Fibroblast of lung (primary cell): ENCODE data around the gene ZNF79. TPM values are rescaled to one million over a fixed set of nuclear protein-coding genes. Genes with fewer than 3 reads are reported as not detected.

Source experiments
- DNase-seq, 2 donors: peaks; one replicate each; pipeline versions ENCODE4 v3.0.0 to v3.0.0-alpha.2; 2010; ENCODE audit warnings: low read depth in 2 of 2
- H2AFZ ChIP-seq: 2 replicates; pipeline ENCODE4 v1.5.1; 2012; ENCODE audit warnings: low read length, control low read depth, inconsistent platforms
- H3K27ac ChIP-seq: 2 replicates; pipeline ENCODE4 v1.5.1; 2011; ENCODE audit warnings: low read length, control low read depth; ENCODE audit not compliant: insufficient read depth
- H3K27me3 ChIP-seq: 2 replicates; pipeline ENCODE4 v1.5.1; 2011; ENCODE audit warnings: mild to moderate bottlenecking, low read length; ENCODE audit not compliant: control insufficient read depth, insufficient read depth
- H3K36me3 ChIP-seq: 2 replicates; pipeline ENCODE4 v1.5.1; 2011; ENCODE audit warnings: low read length; ENCODE audit not compliant: control insufficient read depth, insufficient read depth
- H3K4me1 ChIP-seq: 2 replicates; pipeline ENCODE4 v1.5.1; 2011; ENCODE audit warnings: low read length; ENCODE audit not compliant: control insufficient read depth, insufficient read depth; ENCODE audit errors: extremely low read depth
- H3K4me2 ChIP-seq: 2 replicates; pipeline ENCODE4 v1.5.1; 2011; ENCODE audit warnings: low read length, control low read depth; ENCODE audit not compliant: insufficient read depth; ENCODE audit errors: extremely low read depth
- H3K4me3 ChIP-seq, 4 experiments: fragments of 200-600 bp in 1 of 4; sonication (generic) in 1 of 4; replicated peaks in 1 of 4; 2 replicates each; pipeline ENCODE4 v1.5.1; 2011 to 2016; ENCODE audit warnings: low read length in 4 of 4, low read depth in 3 of 4, mild to moderate bottlenecking in 3 of 4, control low read depth in 2 of 4, inconsistent platforms in 1 of 4, mixed read lengths in 1 of 4; ENCODE audit not compliant: insufficient read depth in 1 of 4; ENCODE audit errors: control extremely low read depth in 1 of 4
- H3K79me2 ChIP-seq: 2 replicates; pipeline ENCODE4 v1.5.1; 2012; ENCODE audit warnings: mild to moderate bottlenecking, low read length, inconsistent platforms; ENCODE audit not compliant: control insufficient read depth, insufficient read depth
- H3K9ac ChIP-seq: 2 replicates; pipeline ENCODE4 v1.5.1; 2011; ENCODE audit warnings: mild to moderate bottlenecking, low read length, control low read depth; ENCODE audit not compliant: insufficient read depth
- H3K9me3 ChIP-seq: 2 replicates; pipeline ENCODE4 v1.5.1; 2012; ENCODE audit warnings: low read depth, low read length; ENCODE audit not compliant: control insufficient read depth, insufficient read depth
- H4K20me1 ChIP-seq: 2 replicates; pipeline ENCODE4 v1.5.1; 2011; ENCODE audit warnings: low read length; ENCODE audit not compliant: control insufficient read depth, insufficient read depth; ENCODE audit errors: extremely low read depth
- EZH2 ChIP-seq: IDR thresholded peaks from 2 replicates; pipeline ENCODE4 v1.5.1; 2012; ENCODE audit warnings: low read length, control low read depth, mild to moderate bottlenecking; ENCODE audit errors: missing control alignments
- polyA plus RNA-seq, 2 donors: library from polyadenylated mRNA; depleted of rRNA in 1 of 2; stranded (reverse) in 1 of 2; unstranded in 1 of 2; fragments of >200 nt; gene quantifications; 2 replicates each; pipeline ENCODE4 v1.2.1, GENCODE V29; 2011 to 2012; ENCODE audit warnings: missing spikeins in 1 of 2
- total RNA-seq: library from RNA; depleted of rRNA; stranded (reverse); fragments of >200 nt; gene quantifications from 2 replicates; pipeline ENCODE4 v1.2.1, GENCODE V29; 2014
- TF ChIP-seq, protein P1 (sequence below), 2 donors: IDR thresholded peaks in 1 of 2; conservative IDR thresholded peaks in 1 of 2; 1 replicate in 1 of 2; 2 replicates in 1 of 2; pipeline ENCODE4 v1.5.1; 2011 to 2012; ENCODE audit warnings: low read length in 2 of 2, control low read depth in 1 of 2, inconsistent platforms in 1 of 2, low read depth in 1 of 2, mild to moderate bottlenecking in 1 of 2

ZNF79 gene
- total and polyA plus RNA-seq, 2 donors (not counting 1 experiment from before 2014, with no cell fraction given): 4.9 to 15.0 TPM

DNA sequence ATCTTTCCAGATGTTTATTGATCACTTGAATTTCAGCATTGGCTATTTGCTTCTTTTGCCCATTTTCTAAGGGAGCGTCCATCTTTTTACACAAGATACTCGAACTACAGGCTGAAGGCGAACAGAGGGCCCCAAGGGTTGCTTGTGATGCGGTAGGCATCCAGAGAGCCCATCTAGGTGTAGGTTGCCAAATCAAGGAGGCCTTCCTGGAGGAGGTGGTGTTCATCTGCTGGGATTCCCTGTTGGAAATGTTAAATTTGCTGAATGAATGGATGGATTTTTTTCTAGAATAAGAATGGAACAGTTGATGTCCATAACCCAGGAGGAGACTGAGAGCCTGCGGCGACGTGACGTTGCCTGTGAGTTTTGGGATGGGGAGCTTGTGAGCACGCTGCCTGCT is 58.5 kb downstream of the ZNF79 start:
- H3K9me3 ChIP-seq: no peaks in the 10 kb centered on the region
- no peak for TF ChIP-seq EZH2
- TF ChIP-seq, protein P1, sequence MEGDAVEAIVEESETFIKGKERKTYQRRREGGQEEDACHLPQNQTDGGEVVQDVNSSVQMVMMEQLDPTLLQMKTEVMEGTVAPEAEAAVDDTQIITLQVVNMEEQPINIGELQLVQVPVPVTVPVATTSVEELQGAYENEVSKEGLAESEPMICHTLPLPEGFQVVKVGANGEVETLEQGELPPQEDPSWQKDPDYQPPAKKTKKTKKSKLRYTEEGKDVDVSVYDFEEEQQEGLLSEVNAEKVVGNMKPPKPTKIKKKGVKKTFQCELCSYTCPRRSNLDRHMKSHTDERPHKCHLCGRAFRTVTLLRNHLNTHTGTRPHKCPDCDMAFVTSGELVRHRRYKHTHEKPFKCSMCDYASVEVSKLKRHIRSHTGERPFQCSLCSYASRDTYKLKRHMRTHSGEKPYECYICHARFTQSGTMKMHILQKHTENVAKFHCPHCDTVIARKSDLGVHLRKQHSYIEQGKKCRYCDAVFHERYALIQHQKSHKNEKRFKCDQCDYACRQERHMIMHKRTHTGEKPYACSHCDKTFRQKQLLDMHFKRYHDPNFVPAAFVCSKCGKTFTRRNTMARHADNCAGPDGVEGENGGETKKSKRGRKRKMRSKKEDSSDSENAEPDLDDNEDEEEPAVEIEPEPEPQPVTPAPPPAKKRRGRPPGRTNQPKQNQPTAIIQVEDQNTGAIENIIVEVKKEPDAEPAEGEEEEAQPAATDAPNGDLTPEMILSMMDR (conservative IDR thresholded peaks at IDR 0.05 in 1 of 2, IDR thresholded peaks at IDR 0.05 in 1 of 2; ENCODE audit: low read depth in 1 of 2, low read length in 2 of 2): no peak
- H3K9ac ChIP-seq: no peak overlapping the region
- no peak overlapping the region for H2AFZ ChIP-seq
- H3K79me2 ChIP-seq: no peaks in the 10 kb centered on the region
- H3K27me3 ChIP-seq: no peaks in the 10 kb centered on the region
- DNase-seq: no peak
- no peak overlapping the region for H3K27ac ChIP-seq
- no peaks in the 10 kb centered on the region for H4K20me1 ChIP-seq
- H3K36me3 ChIP-seq: peaks cover 19% of the 10 kb centered on the region
- H3K4me1 ChIP-seq: no peaks in the 10 kb centered on the region
- no peak overlapping the region for H3K4me2 ChIP-seq
- H3K4me3 ChIP-seq: no peak overlapping the region

DNA sequence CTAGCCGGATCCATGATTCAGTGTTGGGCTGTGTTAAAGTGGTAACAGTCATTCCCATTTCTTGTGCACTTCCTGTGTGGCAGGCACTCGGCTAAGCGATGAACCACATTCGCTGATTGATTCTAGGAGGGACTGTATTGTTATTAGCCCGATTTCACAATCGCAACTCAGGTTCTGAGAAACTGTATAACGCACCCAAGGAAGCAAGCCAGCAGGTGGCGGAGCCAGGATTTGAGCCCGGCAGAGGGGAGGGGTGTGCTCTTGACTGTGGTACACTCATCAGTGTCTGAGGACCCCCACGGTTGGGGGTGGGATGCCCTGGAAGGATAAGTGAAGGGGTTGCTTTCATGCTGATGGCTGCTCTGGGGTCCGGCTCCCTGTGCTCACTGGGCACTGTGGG is 61.8 kb downstream of the ZNF79 start:
- H3K4me2 ChIP-seq: no peak overlapping the region
- no peaks in the 10 kb centered on the region for H3K27me3 ChIP-seq
- H3K36me3 ChIP-seq: peaks cover 14% of the 10 kb centered on the region
- H3K9me3 ChIP-seq: no peaks in the 10 kb centered on the region
- no peaks in the 10 kb centered on the region for H3K79me2 ChIP-seq
- no peak overlapping the region for H3K9ac ChIP-seq
- H3K4me3 ChIP-seq: no peak overlapping the region
- no peaks in the 10 kb centered on the region for H3K4me1 ChIP-seq
- no peak for DNase-seq
- no peak for TF ChIP-seq EZH2
- no peak overlapping the region for H2AFZ ChIP-seq
- no peak overlapping the region for H3K27ac ChIP-seq
- H4K20me1 ChIP-seq: no peaks in the 10 kb centered on the region

DNA sequence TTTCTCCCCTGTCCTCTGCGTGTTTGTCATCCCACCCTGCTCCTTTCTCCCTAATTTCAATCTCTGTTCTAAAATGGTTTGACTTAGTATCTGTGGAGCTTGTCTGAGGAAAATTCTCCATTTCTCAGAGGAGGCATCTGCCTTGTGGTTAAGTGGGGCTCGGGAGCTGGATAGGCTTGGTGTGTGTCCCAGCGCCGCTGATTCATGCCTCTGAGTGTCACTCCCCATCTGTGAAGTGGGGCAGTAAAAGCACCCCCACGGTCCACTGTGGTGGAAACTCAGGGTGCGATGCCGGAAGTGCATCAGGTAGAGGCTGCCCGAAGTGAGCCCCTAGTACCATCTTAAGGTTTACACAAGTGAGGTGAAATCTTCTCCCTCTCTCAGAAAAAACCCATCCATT is 64.8 kb downstream of the ZNF79 start:
- Histone ChIP-seq H3K4me2 (no peak overlapping the region), H3K27me3 (no peaks in the 10 kb centered on the region), H3K36me3 (peaks cover 22% of the 10 kb centered on the region), H3K27ac (no peak overlapping the region), H3K4me3 (no peak overlapping the region), H3K9ac (no peak overlapping the region), H3K9me3 (no peaks in the 10 kb centered on the region), H2AFZ (no peak overlapping the region), H4K20me1 (no peaks in the 10 kb centered on the region), H3K79me2 (no peaks in the 10 kb centered on the region), H3K4me1 (no peaks in the 10 kb centered on the region)
- TF ChIP-seq EZH2: no peak
- TF ChIP-seq, protein P1 (conservative IDR thresholded peaks at IDR 0.05 in 1 of 2, IDR thresholded peaks at IDR 0.05 in 1 of 2; ENCODE audit: low read depth in 1 of 2, low read length in 2 of 2): no peak
- no peak for DNase-seq
